ENCODE measurements around the gene FOSL2.

Gene FOSL2

GRCh38 chr2:28375236-28375635 lies 17.4 kb upstream of the FOSL2 start:
- Mint-ChIP-seq H3K27me3 (peaks cover 5% of the 10 kb centered on the region), H3K36me3 (no peaks in the 10 kb centered on the region), H3K27ac (no peak overlapping the region), H3K4me1 (peaks cover 6% of the 10 kb centered on the region), H3K4me3 (no peak overlapping the region), H3K9me3 (peaks cover 1% of the 10 kb centered on the region)
- DNase-seq (ENCODE audit: low spot score in 2 of 2) (no peak), ATAC-seq (ENCODE audit: low read depth) (no peak)

GRCh38 chr2:28375742-28376631 lies 16.7 kb upstream of the FOSL2 start:
- Mint-ChIP-seq H3K27me3 (peaks cover 3% of the 10 kb centered on the region), H3K4me1 (peaks cover 6% of the 10 kb centered on the region), H3K4me3 (no peak overlapping the region), H3K27ac (no peak overlapping the region), H3K36me3 (no peaks in the 10 kb centered on the region), H3K9me3 (peaks cover 1% of the 10 kb centered on the region)
- ATAC-seq (ENCODE audit: low read depth) (no peak), DNase-seq (ENCODE audit: low spot score in 2 of 2) (no peak)

GRCh38 chr2:28377195-28377816 lies 15.4 kb upstream of the FOSL2 start:
- H3K4me3 Mint-ChIP-seq: no peak overlapping the region
- H3K4me1 Mint-ChIP-seq: peaks cover 6% of the 10 kb centered on the region
- H3K27ac Mint-ChIP-seq: no peak overlapping the region
- ATAC-seq (ENCODE audit: low read depth) (no peak), DNase-seq (ENCODE audit: low spot score in 2 of 2) (no peak)
- H3K36me3 Mint-ChIP-seq: no peaks in the 10 kb centered on the region
- H3K27me3 Mint-ChIP-seq: peaks cover 3% of the 10 kb centered on the region
- peaks cover 1% of the 10 kb centered on the region for H3K9me3 Mint-ChIP-seq

- peaks cover 6% of the 10 kb centered on the region for H3K4me1 Mint-ChIP-seq
- H3K9me3 Mint-ChIP-seq: no peaks in the 10 kb centered on the region
- no peak for ATAC-seq (ENCODE audit: low read depth)
- no peak for DNase-seq (ENCODE audit: low spot score in 2 of 2)
- no peak overlapping the region for H3K4me3 Mint-ChIP-seq
- H3K27ac Mint-ChIP-seq: no peak overlapping the region
- peaks cover under 1% of the 10 kb centered on the region for H3K27me3 Mint-ChIP-seq
- no peaks in the 10 kb centered on the region for H3K36me3 Mint-ChIP-seq
Measured at GRCh38 chr2:28377984-28378678, 14.5 kb upstream of the FOSL2 start.

- H3K27ac Mint-ChIP-seq: no peak overlapping the region
Measured at GRCh38 chr2:28378679-28379584, 13.7 kb upstream of the FOSL2 start.

GRCh38 chr2:28380219-28380618 lies 12.4 kb upstream of the FOSL2 start:
- DNase-seq (ENCODE audit: low spot score in 2 of 2) (no peak), ATAC-seq (ENCODE audit: low read depth) (no peak)
- H3K27me3 Mint-ChIP-seq: peaks cover 4% of the 10 kb centered on the region
- H3K4me3 Mint-ChIP-seq: no peak overlapping the region
- H3K27ac Mint-ChIP-seq: no peak overlapping the region
- no peaks in the 10 kb centered on the region for H3K36me3 Mint-ChIP-seq
- H3K9me3 Mint-ChIP-seq: no peaks in the 10 kb centered on the region
- H3K4me1 Mint-ChIP-seq: peaks cover 6% of the 10 kb centered on the region

More at GRCh38 chr2:28378679-28379584, 13.7 kb upstream of the FOSL2 start:
- H3K27me3 Mint-ChIP-seq: peaks cover 2% of the 10 kb centered on the region
- peaks cover 6% of the 10 kb centered on the region for H3K4me1 Mint-ChIP-seq
- H3K4me3 Mint-ChIP-seq: no peak overlapping the region
- peak; percentile 49 for ATAC-seq (ENCODE audit: low read depth)
- H3K36me3 Mint-ChIP-seq: no peaks in the 10 kb centered on the region
- no peaks in the 10 kb centered on the region for H3K9me3 Mint-ChIP-seq
- no peak for DNase-seq (ENCODE audit: low spot score in 2 of 2)

- H3K4me1 Mint-ChIP-seq: peaks cover 6% of the 10 kb centered on the region
- H3K4me3 Mint-ChIP-seq: no peak overlapping the region
- H3K27me3 Mint-ChIP-seq: peaks cover 5% of the 10 kb centered on the region
- DNase-seq (ENCODE audit: low spot score in 2 of 2) (no peak), ATAC-seq (ENCODE audit: low read depth) (no peak)
- H3K36me3 Mint-ChIP-seq: no peaks in the 10 kb centered on the region
- no peaks in the 10 kb centered on the region for H3K9me3 Mint-ChIP-seq
- H3K27ac Mint-ChIP-seq: no peak overlapping the region
Measured at GRCh38 chr2:28381225-28382180, 11.2 kb upstream of the FOSL2 start.

GRCh38 chr2:28382755-28383154 lies 9.9 kb upstream of the FOSL2 start:
- Mint-ChIP-seq H3K4me3 (no peak overlapping the region), H3K27ac (no peak overlapping the region), H3K27me3 (peaks cover 5% of the 10 kb centered on the region), H3K4me1 (peaks cover 6% of the 10 kb centered on the region), H3K36me3 (no peaks in the 10 kb centered on the region), H3K9me3 (no peaks in the 10 kb centered on the region)
- no peak for DNase-seq (ENCODE audit: low spot score in 2 of 2)
- no peak for ATAC-seq (ENCODE audit: low read depth)

- no peak for ATAC-seq (ENCODE audit: low read depth)
- no peak for DNase-seq (ENCODE audit: low spot score in 2 of 2)
- Mint-ChIP-seq H3K4me1 (peaks cover 8% of the 10 kb centered on the region), H3K9me3 (no peaks in the 10 kb centered on the region), H3K4me3 (no peak overlapping the region), H3K36me3 (no peaks in the 10 kb centered on the region), H3K27me3 (peaks cover 10% of the 10 kb centered on the region), H3K27ac (no peak overlapping the region)
Measured at GRCh38 chr2:28387082-28387960, 5.3 kb upstream of the FOSL2 start.

- Mint-ChIP-seq H3K9me3 (no peaks in the 10 kb centered on the region), H3K4me1 (peaks cover 13% of the 10 kb centered on the region), H3K36me3 (no peaks in the 10 kb centered on the region), H3K27ac (peak overlapping the region; percentile 76), H3K4me3 (peak overlapping the region; percentile 86), H3K27me3 (peaks cover 12% of the 10 kb centered on the region)
- no peak for ATAC-seq (ENCODE audit: low read depth)
- DNase-seq (ENCODE audit: low spot score in 2 of 2): no peak
Measured at GRCh38 chr2:28389399-28390240, 3.0 kb upstream of the FOSL2 start.

GRCh38 chr2:28390241-28390745 lies 2.4 kb upstream of the FOSL2 start:
- H3K36me3 Mint-ChIP-seq: no peaks in the 10 kb centered on the region
- H3K27ac Mint-ChIP-seq: peak overlapping the region; percentile 76
- DNase-seq (ENCODE audit: low spot score in 2 of 2): peak; percentile 32 to 51
- no peaks in the 10 kb centered on the region for H3K9me3 Mint-ChIP-seq
- peak overlapping the region; percentile 86 for H3K4me3 Mint-ChIP-seq
- H3K4me1 Mint-ChIP-seq: peaks cover 13% of the 10 kb centered on the region
- peak; percentile 35 for ATAC-seq (ENCODE audit: low read depth)
- peaks cover 11% of the 10 kb centered on the region for H3K27me3 Mint-ChIP-seq
